ENCODE data around the gene INAFM2.

INAFM2 gene

GRCh38 chr15:40328176-40328575 is 4.7 kb downstream of the INAFM2 start:
- DNase-seq (ENCODE audit: low read depth, low spot score), result no peak

GRCh38 chr15:40328751-40329150 is 5.3 kb downstream of the INAFM2 start:
- no peak for DNase-seq (ENCODE audit: low read depth, low spot score)

- DNase-seq (ENCODE audit: low read depth, low spot score), result no peak
Measured at GRCh38 chr15:40329804-40330203, 6.3 kb downstream of the INAFM2 start.

GRCh38 chr15:40330368-40330836 is 6.9 kb downstream of the INAFM2 start:
- DNase-seq (ENCODE audit: low read depth, low spot score), result no peak

GRCh38 chr15:40331026-40331425 is 7.5 kb downstream of the INAFM2 start:
- DNase-seq (ENCODE audit: low read depth, low spot score), result no peak

GRCh38 chr15:40331637-40332036 is 8.1 kb downstream of the INAFM2 start:
- DNase-seq (ENCODE audit: low read depth, low spot score), result no peak

- DNase-seq (ENCODE audit: low read depth, low spot score), result no peak
Measured at GRCh38 chr15:40332113-40332781, 8.8 kb downstream of the INAFM2 start.

- no peak for DNase-seq (ENCODE audit: low read depth, low spot score)
Measured at GRCh38 chr15:40333922-40334492, 10.5 kb downstream of the INAFM2 start.

GRCh38 chr15:40334541-40334940 is 11.0 kb downstream of the INAFM2 start:
- DNase-seq (ENCODE audit: low read depth, low spot score), result no peak

GRCh38 chr15:40334941-40335795 is 11.7 kb downstream of the INAFM2 start:
- no peak for DNase-seq (ENCODE audit: low read depth, low spot score)

GRCh38 chr15:40335938-40336743 is 12.6 kb downstream of the INAFM2 start:
- DNase-seq (ENCODE audit: low read depth, low spot score), result no peak

GRCh38 chr15:40336744-40337122 is 13.2 kb downstream of the INAFM2 start:
- DNase-seq (ENCODE audit: low read depth, low spot score), result no peak

- DNase-seq (ENCODE audit: low read depth, low spot score), result no peak
Measured at GRCh38 chr15:40337597-40337996, 14.1 kb downstream of the INAFM2 start.

- no peak for DNase-seq (ENCODE audit: low read depth, low spot score)
Measured at GRCh38 chr15:40338041-40338657, 14.7 kb downstream of the INAFM2 start.

GRCh38 chr15:40338921-40339620 is 15.6 kb downstream of the INAFM2 start:
- no peak for DNase-seq (ENCODE audit: low read depth, low spot score)

- DNase-seq (ENCODE audit: low read depth, low spot score), result no peak
Measured at GRCh38 chr15:40339621-40339945, 16.1 kb downstream of the INAFM2 start.

GRCh38 chr15:40340038-40340739 is 16.7 kb downstream of the INAFM2 start:
- DNase-seq (ENCODE audit: low read depth, low spot score), result no peak

GRCh38 chr15:40340740-40341400 is 17.4 kb downstream of the INAFM2 start, which contains the start of gene CCDC9B:
CCDC9B (minus strand) TSS chr15:40340939; CDS start chr15:40340819, 120 bp downstream.
- DNase-seq (ENCODE audit: low read depth, low spot score), result no peak

All from iPS DF 19.7 (cell line).